GM12878 (cell line): Measurements from ENCODE around the gene NSUN5.
"Not testable (repeated sequence)": the region's sequence is repeated elsewhere in the genome, so short reads cannot be mapped to it uniquely, and the experiment has no call there.

Experiments
- CTCF ChIP-seq, 3 experiments: IDR thresholded peaks in 2 of 3; conservative IDR thresholded peaks in 1 of 3; 2 replicates each; pipeline ENCODE4 v1.5.1; 2011; ENCODE audit warnings: low read depth in 3 of 3, low read length in 3 of 3, mild to moderate bottlenecking in 3 of 3, control low read depth in 2 of 3, moderate library complexity in 2 of 3, inconsistent platforms in 1 of 3, mixed read lengths in 1 of 3; ENCODE audit not compliant: control insufficient read depth in 2 of 3, insufficient read depth in 1 of 3; ENCODE audit errors: extremely low read depth in 1 of 3
- GABPA ChIP-seq: IDR thresholded peaks from 2 replicates; pipeline ENCODE4 v1.6.1; 2014; ENCODE audit warnings: antibody characterized with exemption, low read depth, mild to moderate bottlenecking, inconsistent platforms
- NFIC ChIP-seq: IDR thresholded peaks from 2 replicates; pipeline ENCODE4 v1.6.1; 2012; ENCODE audit warnings: low read depth, mild to moderate bottlenecking, inconsistent platforms, low read length, moderate library complexity

- not testable (repeated sequence) for TF ChIP-seq NFIC; CTCF (IDR thresholded peaks at IDR 0.05 in 2 of 3, conservative IDR thresholded peaks at IDR 0.05 in 1 of 3; ENCODE audit: control insufficient read depth in 2 of 3, extremely low read depth in 1 of 3, insufficient read depth in 1 of 3, low read depth in 3 of 3, low read length in 3 of 3); GABPA
Observed at GRCh38 chr7:73319541-73319940, 10.9 kb upstream of the NSUN5 start.
